Lung microvascular endothelial cell (primary cell): Measurements from ENCODE around the gene FBXO21. TPM values are rescaled to one million over a fixed set of nuclear protein-coding genes. Genes with fewer than 3 reads are reported as not detected.
"Not testable (repeated sequence)": the region's sequence is repeated elsewhere in the genome, so short reads cannot be mapped to it uniquely, and the experiment has no call there.

Source experiments
- DNase-seq, 2 donors: peaks; one replicate each; pipeline versions ENCODE4 v3.0.0 to v3.0.0-alpha.2; 2010; ENCODE audit warnings: low read depth in 2 of 2
- total RNA-seq: library from RNA; depleted of rRNA; stranded (reverse); fragments of >200 nt; gene quantifications from 2 replicates; pipeline ENCODE4 v1.2.1, GENCODE V29; 2014

The FBXO21 gene
- total RNA-seq, 1 donor from 2014 or later = 114 TPM

DNA sequence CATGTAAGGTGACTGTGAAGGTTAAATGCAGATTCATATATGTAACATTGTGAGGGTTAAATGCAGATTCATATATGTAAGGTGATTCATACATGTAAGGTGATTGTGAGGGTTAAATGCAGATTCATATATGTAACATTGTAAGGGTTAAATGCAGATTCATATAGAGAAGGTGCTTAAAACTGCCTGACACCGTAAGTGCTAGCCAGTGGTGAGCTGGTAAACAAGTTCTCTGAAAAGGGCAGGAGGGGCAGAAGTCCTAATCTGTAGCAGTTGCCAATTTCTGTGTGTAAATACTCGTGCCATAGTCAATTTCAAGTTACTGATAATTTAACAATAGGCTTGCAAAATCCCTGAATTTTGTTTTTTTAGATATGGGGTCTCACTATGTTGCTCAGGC lies 86.3 kb downstream of the FBXO21 start:
- not testable (repeated sequence) for DNase-seq

DNA sequence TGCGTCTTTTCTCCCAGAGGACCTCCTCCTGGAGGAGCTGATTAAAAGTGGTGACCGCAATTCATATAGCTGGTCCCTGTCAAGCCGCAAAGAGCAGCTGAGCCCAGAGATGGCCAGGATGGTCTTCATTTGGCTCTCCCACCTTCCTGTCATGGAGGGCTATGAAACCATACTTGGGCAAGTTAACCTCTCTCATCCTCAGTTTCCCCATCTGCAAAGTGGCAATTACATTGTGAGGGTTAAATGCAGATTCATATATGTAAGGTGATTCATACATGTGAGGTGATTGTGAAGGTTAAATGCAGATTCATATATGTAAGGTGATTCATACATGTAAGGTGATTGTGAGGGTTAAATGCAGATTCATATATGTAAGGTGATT lies 87.5 kb downstream of the FBXO21 start:
- no peak for DNase-seq

DNA sequence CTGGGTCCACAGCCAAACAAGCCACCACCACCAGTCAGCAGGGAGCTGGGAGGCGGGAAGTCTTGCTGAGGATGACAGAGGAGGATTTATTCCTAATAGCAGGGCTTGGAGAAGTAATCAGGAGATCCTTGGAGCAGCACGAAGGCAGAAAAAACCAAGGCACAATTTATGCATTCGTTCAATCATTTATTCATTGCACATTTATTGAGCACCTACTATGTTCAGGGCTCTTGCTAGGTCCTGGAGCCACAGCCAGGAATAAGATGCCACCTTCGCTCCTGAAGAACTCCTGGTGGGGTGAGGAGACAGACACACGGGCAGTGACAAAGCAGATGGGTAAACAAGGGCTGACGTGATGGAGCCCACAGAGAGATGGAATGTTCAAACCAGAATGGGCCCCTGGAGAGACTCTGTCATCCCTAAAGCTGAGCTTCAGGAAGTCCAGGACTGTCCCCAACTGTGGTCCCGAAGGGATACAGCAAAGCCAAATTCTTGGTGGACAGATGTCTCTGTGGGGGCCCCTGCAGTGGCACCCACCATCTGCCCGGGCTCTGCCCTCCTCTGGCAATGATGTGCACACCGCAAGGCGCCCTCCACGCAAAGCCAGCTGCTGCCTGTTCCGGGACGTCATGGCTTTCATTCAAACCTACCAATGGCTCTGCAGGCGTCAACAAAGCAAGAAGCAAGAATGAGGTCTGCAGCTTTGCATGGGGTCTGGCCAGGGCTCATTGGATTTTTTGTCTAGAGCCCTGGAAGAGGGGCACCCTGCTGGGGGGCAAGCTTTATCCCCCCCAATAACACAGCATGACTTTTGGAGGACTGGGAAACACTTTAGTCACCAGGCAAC lies 88.1 kb downstream of the FBXO21 start:
- DNase-seq = no peak

DNA sequence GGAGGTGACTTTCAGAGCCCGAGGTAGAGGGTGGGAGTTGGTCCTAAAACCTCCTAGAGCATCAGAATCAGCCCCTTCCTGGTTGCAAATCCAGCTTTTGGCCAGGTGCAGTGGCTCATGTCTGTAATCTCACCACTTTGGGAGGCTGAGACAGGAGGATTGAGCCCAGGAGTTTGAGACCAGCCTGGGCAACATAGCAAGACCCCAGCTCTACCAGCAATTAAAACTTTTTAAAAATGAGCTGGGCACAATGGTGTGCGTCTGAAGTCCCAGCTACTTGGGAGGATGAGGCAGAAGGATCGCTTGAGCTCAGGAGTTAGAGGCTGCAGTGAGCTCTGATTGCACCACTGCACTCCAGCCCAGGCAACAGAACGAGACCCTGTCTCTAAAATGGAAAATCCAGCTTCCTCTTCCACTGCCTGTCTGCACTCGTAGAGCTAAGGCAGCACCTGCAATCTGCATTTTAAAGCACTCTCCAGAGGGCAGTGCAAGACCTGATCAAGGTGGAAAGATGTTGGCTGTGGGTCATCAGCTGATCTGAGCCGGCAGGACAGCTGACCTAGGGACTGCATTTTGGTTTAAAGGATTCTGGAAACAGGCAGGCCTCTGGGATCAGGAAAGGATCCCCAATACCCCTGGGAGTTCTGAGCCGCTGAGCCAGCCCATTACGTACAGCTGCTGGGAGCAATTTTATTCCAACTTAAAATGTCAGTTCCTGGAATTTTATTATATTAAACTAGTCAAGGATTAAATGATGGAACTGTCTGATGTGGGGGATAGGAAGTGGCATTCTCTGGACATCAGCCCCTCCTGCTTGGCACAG lies 89.2 kb downstream of the FBXO21 start:
- DNase-seq = no peak

DNA sequence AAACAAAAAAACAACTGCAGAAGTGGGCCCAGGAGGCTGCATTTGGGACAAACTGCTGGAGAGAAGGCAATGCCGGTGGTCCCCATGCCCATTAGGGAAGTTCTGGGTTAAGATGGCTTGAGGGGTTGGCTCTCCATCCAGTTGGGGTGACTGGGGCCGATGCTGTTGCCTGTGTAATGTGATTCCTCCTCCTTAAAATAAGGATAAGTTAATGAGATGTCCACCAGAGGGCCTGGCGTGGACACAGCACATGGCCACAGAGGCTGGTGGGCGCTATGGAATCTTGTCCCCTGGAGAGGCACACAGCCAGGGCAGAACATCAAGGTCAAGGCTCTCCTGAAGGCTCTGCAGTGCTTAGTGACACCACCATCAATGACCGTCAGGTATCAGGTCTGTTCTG lies 90.0 kb downstream of the FBXO21 start:
- peak; percentile 37 to 43 for DNase-seq

DNA sequence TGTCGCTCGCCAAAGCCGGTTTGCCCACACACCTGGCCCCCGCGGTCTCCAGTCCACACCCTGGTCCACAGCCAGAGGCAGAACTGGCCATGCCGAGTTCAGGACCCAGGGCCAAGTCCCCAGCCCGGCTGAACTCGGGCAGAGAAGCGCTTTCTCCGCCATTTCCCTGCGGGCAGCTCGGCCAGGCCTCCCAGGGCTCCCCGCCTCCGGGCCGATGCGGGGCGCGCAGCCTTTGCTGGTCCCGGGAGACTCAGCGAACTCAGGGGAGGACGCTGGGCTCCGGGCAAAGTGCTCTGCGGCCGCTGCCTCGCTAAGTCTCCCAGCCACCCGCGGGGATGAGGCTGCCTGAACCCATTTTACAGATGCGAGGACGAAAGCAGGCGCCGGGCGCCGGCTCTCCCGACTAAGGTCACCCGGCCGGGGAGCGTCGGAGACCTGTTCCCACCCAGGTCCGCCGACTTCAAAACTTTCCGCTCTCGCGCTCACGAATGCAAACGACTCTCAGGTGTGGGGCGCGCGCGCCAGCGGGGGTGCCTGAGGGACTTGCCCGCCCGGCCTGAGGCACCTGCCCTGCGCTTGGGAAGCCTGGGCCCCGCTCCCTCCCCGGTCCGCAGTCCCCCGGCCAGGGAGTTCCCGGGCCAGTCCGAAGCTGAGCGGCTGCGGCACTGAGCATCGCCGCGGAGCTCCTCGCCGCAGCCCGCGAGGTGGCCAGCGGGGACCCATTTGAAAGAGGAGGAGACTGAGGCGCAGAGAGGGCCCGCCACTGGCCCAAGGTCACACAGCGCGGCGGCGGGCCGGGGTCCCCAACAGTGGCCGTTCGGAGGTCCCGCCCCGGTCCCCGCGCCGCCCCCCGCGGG lies 91.7 kb downstream of the FBXO21 start:
- DNase-seq = no peak

DNA sequence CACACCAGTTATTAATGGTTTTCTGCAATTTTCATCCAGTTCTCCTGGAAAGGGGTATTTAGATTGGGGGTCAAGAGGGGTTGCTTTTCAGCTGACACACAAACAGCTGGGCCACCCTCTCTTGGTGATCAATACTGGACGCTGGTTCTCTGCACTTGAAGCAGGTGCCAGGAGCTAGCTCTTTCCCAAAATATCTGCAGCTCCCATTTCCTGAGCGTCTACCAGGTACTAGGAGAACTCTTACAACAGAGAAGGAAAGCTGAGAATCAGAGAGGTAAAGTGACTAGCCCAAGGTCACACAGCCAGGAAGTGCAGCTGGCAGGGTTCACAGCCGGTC lies 92.3 kb downstream of the FBXO21 start:
- no peak for DNase-seq

DNA sequence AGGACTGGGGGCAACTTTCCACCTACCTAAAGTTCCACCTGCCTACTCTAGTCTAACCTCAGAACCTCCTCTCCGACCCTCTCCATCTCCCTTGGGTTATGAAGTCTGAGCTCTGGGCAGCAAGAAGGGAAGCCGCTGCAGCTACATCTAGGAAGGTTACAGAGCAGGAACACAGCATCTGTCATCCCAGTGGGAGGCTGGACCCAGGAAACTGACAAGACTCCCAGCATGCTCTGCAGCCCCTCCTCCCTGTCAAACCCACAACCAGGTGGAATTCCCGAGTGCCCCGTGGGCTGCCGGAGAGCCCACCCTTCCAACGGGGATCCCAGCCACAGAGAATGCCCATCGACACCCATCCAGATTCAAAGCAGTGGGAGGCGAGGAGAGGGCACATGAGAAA lies 93.1 kb downstream of the FBXO21 start:
- no peak for DNase-seq

DNA sequence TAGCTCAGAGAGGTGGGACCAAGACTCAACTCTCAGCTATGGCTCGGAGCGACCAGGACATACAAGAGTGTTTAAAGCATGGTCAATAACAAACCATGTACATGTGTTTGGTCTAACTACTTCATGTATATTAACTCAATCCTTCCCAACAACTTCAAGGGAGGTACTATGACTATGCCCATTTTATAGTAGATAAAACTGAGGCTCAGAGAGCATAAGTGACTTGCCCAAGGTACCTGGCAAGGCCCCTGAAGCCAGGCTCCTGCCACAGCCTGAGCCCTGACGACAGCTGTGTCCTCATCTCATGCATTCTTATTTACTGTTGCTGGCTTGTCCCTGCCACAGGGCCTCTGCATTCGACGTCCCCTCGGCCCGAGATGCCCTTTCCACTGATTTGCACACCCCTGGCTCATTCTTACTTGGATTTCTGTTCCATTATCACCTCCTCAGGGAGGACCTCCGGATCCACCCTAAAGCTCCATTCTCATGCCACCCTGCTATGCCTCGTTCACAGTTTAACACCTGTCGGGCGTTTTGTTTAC lies 93.7 kb downstream of the FBXO21 start:
- DNase-seq = no peak

DNA sequence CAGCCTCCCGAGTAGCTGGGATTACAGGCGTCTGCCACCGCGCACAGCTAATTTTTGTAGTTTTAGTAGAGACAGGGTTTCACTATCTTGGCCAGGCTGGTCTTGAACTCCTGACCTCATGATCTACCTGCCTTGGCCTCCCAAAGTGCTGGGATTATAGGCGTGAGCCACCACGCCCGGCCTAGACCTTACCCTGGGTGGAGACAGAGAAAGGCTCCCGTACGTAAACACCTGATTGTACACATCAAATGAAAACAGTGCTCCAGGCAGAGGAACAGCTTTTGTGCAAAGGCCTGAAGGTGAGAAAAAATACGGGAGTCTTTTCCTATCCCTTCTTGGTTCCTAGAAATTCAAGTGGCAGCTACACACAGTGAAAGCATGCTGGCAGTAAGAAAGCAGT lies 95.1 kb downstream of the FBXO21 start:
- DNase-seq = not testable (repeated sequence)

DNA sequence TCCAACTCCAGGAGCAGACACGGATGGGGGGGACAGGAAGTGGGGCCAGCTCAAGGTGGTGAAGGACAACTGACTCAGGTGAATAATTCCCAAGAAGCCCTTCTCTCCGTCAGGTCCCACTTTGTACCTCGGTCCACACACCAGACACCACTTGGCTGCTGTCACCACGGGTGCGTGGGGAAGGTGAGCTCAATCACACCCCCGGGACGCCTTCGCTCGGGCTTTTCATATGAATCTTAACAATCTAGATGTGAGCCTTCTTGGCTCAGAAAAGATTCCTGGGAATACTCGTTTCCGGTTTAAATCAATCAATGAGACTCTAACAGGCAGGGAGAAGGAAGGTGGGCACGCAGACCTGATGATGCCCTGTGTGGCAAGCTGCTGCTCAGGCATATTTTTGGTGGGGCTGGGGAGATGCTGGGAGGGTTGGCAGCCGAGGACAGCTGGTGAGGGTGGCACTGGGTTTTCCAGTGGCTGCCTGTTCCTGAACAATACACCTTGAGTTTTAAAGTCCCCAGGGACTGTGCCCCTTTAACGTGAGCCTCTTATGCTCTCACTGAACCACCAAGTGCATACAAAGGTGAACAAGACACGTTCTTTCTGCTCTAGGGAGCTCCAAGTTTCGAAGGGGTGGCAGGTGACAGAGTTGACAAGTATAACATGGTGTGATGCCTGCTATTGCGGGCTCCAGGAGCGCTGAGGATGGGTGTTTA lies 96.2 kb downstream of the FBXO21 start:
- DNase-seq = no peak

DNA sequence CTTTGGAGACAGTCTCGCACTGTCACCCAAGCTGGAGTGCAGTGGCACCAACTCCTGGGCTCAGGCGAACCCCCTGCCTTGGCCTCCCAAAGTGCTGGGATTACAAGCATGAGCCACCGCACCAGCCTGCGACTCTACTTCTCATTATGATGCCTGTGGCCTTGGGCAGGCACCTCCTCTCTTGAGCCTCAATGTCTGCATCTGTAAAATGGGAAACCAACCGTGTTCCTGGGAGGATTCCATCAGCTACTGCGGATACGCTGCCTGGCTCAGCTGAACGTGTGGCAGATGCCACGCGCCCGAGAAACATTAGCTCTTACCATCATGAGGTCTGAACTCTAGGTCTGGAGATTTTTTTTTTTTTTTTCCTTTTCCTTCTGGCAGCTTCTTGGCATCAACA lies 96.8 kb downstream of the FBXO21 start:
- no peak for DNase-seq

DNA sequence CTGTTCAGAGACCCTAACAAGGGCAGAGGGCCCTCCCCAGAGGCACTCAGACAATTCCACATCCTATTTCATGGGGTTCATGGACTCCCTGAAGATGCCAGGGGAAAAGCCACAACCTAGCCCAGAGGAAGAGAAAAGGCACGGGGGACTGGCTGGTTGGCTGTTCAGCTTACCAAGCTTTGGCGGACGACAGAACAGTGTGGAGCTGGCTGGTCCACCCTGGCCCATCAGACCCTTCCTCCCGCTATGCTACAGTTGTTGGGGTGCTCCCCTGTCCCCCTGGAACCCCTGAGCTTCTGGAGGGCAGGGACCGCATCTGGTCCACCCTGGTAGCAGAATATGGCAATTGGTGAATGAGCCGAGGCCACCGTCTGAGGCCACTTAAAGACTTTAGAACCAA lies 97.4 kb downstream of the FBXO21 start:
- DNase-seq = no peak

DNA sequence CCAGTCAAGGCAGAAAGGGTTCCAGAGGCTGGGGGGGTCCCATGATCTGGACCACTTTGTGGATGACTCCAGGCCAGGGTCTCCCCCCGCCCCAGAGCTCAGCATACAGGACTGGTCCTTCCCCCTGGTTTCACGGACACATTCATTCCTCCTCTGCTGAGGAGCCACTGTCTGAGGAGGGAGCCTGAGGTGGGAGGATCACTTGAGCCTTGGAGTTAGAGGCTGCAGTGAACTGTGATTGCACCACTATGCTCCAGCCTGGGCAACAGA lies 97.8 kb downstream of the FBXO21 start:
- DNase-seq = no peak

Other genes starting within 250 kb of the FBXO21 start
- 0.20 and 0.44 TPM in 2 replicates for gene TESC, start 91.1 kb downstream of the FBXO21 start, total RNA-seq
- not detected in 2 replicates for gene NOS1, start 171.2 kb upstream of the FBXO21 start, total RNA-seq